Eye (tissue), 1 donor: ENCODE results near the gene KCTD2.
"Not testable (repeated sequence)": the region's sequence is repeated elsewhere in the genome, so short reads cannot be mapped to it uniquely, and the experiment has no call there.

Source experiments
- DNase-seq: peaks from one replicate; pipeline ENCODE4 v3.0.0-alpha.2; 2015

KCTD2 gene

GRCh38 chr17:75059369-75060345, 12.6 kb downstream of the KCTD2 start:
- DNase-seq, result peak; percentile 56

GRCh38 chr17:75060434-75061054, 13.5 kb downstream of the KCTD2 start:
- no peak for DNase-seq

GRCh38 chr17:75061055-75061438, 14.0 kb downstream of the KCTD2 start:
- no peak for DNase-seq

- DNase-seq, result no peak
These were observed 14.6 kb downstream of the KCTD2 start for GRCh38 chr17:75061618-75062017.

GRCh38 chr17:75063201-75063600, 16.2 kb downstream of the KCTD2 start:
- DNase-seq, result no peak

GRCh38 chr17:75063626-75064025, 16.6 kb downstream of the KCTD2 start:
- no peak for DNase-seq

GRCh38 chr17:75064040-75064439, 17.0 kb downstream of the KCTD2 start:
- no peak for DNase-seq

- no peak for DNase-seq
These were observed 17.4 kb downstream of the KCTD2 start for GRCh38 chr17:75064460-75064859.

- DNase-seq, result no peak
These were observed 18.0 kb downstream of the KCTD2 start for GRCh38 chr17:75064867-75065561.

- DNase-seq, result no peak
These were observed 18.6 kb downstream of the KCTD2 start for GRCh38 chr17:75065562-75066151.

- no peak for DNase-seq
These were observed 20.8 kb downstream of the KCTD2 start for GRCh38 chr17:75067856-75068255.

GRCh38 chr17:75068750-75069149, 21.7 kb downstream of the KCTD2 start:
- no peak for DNase-seq

- no peak for DNase-seq
These were observed 22.8 kb downstream of the KCTD2 start for GRCh38 chr17:75069783-75070182.

- DNase-seq, result not testable (repeated sequence)
These were observed 24.6 kb downstream of the KCTD2 start for GRCh38 chr17:75071478-75072271.

- DNase-seq, result not testable (repeated sequence)
These were observed 25.9 kb downstream of the KCTD2 start for GRCh38 chr17:75072909-75073308.

- no peak for DNase-seq
These were observed 26.6 kb downstream of the KCTD2 start for GRCh38 chr17:75073618-75074047.

- no peak for DNase-seq
These were observed 27.5 kb downstream of the KCTD2 start for GRCh38 chr17:75074532-75074931.

- no peak for DNase-seq
These were observed 28.7 kb downstream of the KCTD2 start for GRCh38 chr17:75075597-75076336.

GRCh38 chr17:75077072-75077495, 30.1 kb downstream of the KCTD2 start:
- DNase-seq, result peak; percentile 32

GRCh38 chr17:75077496-75078283, 30.7 kb downstream of the KCTD2 start:
- DNase-seq, result peak; percentile 74
